T-helper 1 cell treated with Interleukin-12 subunit alpha and Interleukin-12 subunit beta and Interleukin-4 antibody, amounts not matched to agents 30 μg/mL and 1 μg/mL, for 36 hours (primary cell): ENCODE results near the gene SPATA20.

Source experiments
- H3K27ac Mint-ChIP-seq: one replicate; pipeline ENCODE4 v1.8.0; 2021; ENCODE audit warnings: mild to moderate bottlenecking, mixed read lengths
- H3K27me3 Mint-ChIP-seq: one replicate; pipeline ENCODE4 v1.8.0; 2021; ENCODE audit warnings: low read depth, mixed read lengths
- H3K36me3 Mint-ChIP-seq: one replicate; pipeline ENCODE4 v1.8.0; 2021; ENCODE audit warnings: low read depth, mixed read lengths
- H3K4me1 Mint-ChIP-seq: one replicate; pipeline ENCODE4 v1.8.0; 2021; ENCODE audit warnings: low read depth, mixed read lengths
- H3K4me3 Mint-ChIP-seq: one replicate; pipeline ENCODE4 v1.8.0; 2021; ENCODE audit warnings: mild to moderate bottlenecking, moderate library complexity, mixed read lengths
- H3K9me3 Mint-ChIP-seq: one replicate; pipeline ENCODE4 v1.8.0; 2021; ENCODE audit warnings: mixed read lengths

The SPATA20 gene

DNA sequence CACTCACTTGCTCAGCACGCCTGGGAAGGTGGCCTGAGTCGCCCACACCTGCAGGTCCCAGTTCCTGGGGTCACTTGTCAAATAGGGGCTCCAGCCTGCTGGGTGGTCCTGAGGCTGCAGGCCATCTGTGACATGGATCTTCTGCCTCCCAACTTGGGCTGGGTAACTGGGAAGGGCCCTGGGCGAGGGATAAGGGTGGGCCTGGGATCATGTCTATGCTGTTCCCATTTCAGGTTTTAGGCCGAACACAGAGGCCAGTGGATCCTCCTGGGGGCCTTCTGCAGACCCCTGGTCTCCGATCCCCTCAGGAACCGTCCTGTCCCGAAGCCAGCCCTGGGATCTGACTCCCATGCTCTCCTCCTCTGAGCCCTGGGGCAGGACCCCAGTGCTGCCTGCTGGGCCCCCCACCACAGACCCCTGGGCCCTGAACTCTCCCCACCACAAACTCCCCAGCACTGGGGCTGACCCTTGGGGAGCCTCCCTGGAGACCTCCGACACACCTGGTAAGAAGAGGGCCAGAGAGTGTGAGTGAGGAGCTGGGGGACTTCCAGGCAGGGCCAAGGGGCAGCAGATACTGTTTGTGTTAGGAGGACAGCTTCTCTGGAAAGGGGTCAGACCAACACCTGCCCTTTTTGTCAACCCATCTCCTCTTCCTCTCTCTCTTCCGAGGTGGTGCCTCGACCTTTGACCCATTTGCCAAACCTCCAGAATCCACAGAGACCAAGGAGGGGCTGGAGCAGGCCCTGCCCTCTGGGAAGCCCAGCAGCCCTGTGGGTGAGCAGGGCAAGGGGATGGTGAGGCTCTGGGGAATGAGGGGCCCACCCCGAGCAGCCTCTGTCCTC lies 6.2 kb upstream of the SPATA20 start:
- peaks cover 9% of the 10 kb centered on the region for H3K4me1 Mint-ChIP-seq

GRCh38 chr17:50541402-50541715 lies 5.6 kb upstream of the SPATA20 start:
- Mint-ChIP-seq H3K27ac (no peak overlapping the region), H3K4me1 (peaks cover 11% of the 10 kb centered on the region)

More for the DNA sequence above, 6.2 kb upstream of the SPATA20 start:
- peaks cover 17% of the 10 kb centered on the region for H3K27me3 Mint-ChIP-seq
- H3K27ac Mint-ChIP-seq: no peak overlapping the region
- no peaks in the 10 kb centered on the region for H3K36me3 Mint-ChIP-seq
- no peaks in the 10 kb centered on the region for H3K9me3 Mint-ChIP-seq
- no peak overlapping the region for H3K4me3 Mint-ChIP-seq

GRCh38 chr17:50541716-50542688 lies 5.0 kb upstream of the SPATA20 start:
- peaks cover 21% of the 10 kb centered on the region for H3K27me3 Mint-ChIP-seq
- H3K36me3 Mint-ChIP-seq: no peaks in the 10 kb centered on the region
- peak overlapping the region; percentile 85 for H3K4me3 Mint-ChIP-seq
- H3K4me1 Mint-ChIP-seq: peaks cover 15% of the 10 kb centered on the region
- no peaks in the 10 kb centered on the region for H3K9me3 Mint-ChIP-seq
- peak overlapping the region; percentile 49 for H3K27ac Mint-ChIP-seq

More at GRCh38 chr17:50541402-50541715, 5.6 kb upstream of the SPATA20 start:
- Mint-ChIP-seq H3K4me3 (peak overlapping the region; percentile 85), H3K36me3 (no peaks in the 10 kb centered on the region), H3K27me3 (peaks cover 20% of the 10 kb centered on the region), H3K9me3 (no peaks in the 10 kb centered on the region)

DNA sequence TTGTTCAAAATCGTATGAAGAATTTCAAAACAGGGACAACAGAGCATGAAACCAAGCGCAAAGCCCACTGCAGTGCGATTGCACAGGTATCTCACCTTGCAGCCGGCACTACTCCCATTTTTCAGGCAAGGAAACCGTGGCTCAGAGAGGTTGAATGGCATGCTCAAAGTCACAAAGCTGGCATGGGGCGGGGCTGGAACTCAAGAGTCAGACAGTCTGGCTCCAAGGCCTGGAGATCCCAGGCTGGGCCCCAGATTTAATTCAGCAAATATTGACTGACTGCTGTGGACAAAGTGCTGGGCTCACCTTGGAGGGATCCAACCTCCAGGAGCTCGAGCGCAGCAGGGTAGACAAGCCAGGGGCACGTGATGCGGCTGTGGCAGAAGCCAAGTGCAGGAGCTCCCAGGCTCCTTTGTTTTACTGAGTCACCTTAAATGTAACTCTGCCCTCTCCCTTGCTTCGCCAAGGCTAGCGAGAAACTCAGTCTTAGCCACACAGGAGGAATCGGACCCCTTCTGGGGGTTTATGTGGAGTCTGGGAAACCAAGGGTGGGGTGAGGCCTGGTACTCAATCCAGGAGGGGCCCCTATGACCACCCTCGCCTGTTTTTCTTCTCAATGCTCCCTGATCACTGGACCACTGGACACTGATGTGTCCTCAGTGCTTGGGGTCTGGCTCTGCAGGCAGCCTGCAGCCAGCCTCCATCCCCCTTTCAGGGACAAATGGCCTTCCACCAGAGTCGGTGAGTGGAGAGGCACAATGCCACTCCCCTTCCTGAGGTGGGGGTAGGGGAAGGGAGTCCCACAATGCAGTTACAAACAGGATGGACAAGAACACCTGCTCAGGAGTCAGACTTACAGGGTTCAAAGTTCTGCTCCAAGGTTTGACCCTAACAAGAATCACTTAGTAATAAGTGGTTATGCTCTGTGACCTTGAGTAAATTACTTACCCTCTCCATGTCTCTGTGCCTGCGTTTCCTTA lies 3.9 kb upstream of the SPATA20 start:
- Mint-ChIP-seq H3K27me3 (peaks cover 21% of the 10 kb centered on the region), H3K36me3 (no peaks in the 10 kb centered on the region), H3K4me1 (peaks cover 15% of the 10 kb centered on the region)

GRCh38 chr17:50544516-50544915 lies 2.5 kb upstream of the SPATA20 start:
- no peak overlapping the region for H3K27ac Mint-ChIP-seq
- H3K4me1 Mint-ChIP-seq: peaks cover 15% of the 10 kb centered on the region
- H3K27me3 Mint-ChIP-seq: peaks cover 21% of the 10 kb centered on the region
- peak overlapping the region; percentile 1 for H3K4me3 Mint-ChIP-seq
- no peaks in the 10 kb centered on the region for H3K36me3 Mint-ChIP-seq
- H3K9me3 Mint-ChIP-seq: no peaks in the 10 kb centered on the region

More for the DNA sequence above, 3.9 kb upstream of the SPATA20 start:
- no peak overlapping the region for H3K27ac Mint-ChIP-seq
- H3K9me3 Mint-ChIP-seq: no peaks in the 10 kb centered on the region
- H3K4me3 Mint-ChIP-seq: peak overlapping the region; percentile 85

- peaks cover 15% of the 10 kb centered on the region for H3K4me1 Mint-ChIP-seq
- H3K4me3 Mint-ChIP-seq: no peak overlapping the region
- no peaks in the 10 kb centered on the region for H3K36me3 Mint-ChIP-seq
- H3K27me3 Mint-ChIP-seq: peaks cover 21% of the 10 kb centered on the region
- H3K27ac Mint-ChIP-seq: no peak overlapping the region
- no peaks in the 10 kb centered on the region for H3K9me3 Mint-ChIP-seq
These were observed 1.7 kb upstream of the SPATA20 start for GRCh38 chr17:50545311-50545710.

GRCh38 chr17:50546701-50547034 lies 306 bp upstream of the SPATA20 start:
- H3K4me3 Mint-ChIP-seq: peak overlapping the region; percentile 67
- H3K9me3 Mint-ChIP-seq: no peaks in the 10 kb centered on the region
- peaks cover 21% of the 10 kb centered on the region for H3K27me3 Mint-ChIP-seq
- H3K27ac Mint-ChIP-seq: peak overlapping the region; percentile 11
- peaks cover 14% of the 10 kb centered on the region for H3K4me1 Mint-ChIP-seq
- H3K36me3 Mint-ChIP-seq: no peaks in the 10 kb centered on the region

- Mint-ChIP-seq H3K27ac (no peak overlapping the region), H3K4me1 (peaks cover 6% of the 10 kb centered on the region), H3K4me3 (peak overlapping the region; percentile 76), H3K9me3 (no peaks in the 10 kb centered on the region), H3K36me3 (no peaks in the 10 kb centered on the region), H3K27me3 (peaks cover 21% of the 10 kb centered on the region)
These were observed 736 bp downstream of the SPATA20 start for GRCh38 chr17:50547736-50548083.

DNA sequence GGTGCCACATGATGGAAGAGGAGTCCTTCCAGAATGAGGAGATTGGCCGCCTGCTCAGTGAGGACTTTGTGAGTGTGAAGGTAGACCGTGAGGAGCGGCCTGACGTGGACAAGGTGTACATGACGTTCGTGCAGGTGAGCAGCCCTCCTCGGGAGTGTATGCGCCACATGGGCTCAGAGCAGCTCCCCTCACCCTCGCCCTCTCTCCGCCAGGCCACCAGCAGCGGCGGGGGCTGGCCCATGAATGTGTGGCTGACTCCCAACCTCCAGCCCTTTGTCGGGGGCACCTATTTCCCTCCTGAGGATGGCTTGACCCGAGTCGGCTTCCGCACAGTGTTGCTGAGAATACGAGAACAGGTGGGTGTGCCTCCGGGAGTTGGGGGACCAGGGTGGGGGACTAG lies 1.9 kb downstream of the SPATA20 start:
- Mint-ChIP-seq H3K4me3 (peak overlapping the region; percentile 9), H3K27me3 (peaks cover 21% of the 10 kb centered on the region), H3K36me3 (no peaks in the 10 kb centered on the region), H3K27ac (no peak overlapping the region), H3K4me1 (peaks cover 6% of the 10 kb centered on the region), H3K9me3 (no peaks in the 10 kb centered on the region)

- no peak overlapping the region for H3K27ac Mint-ChIP-seq
- peaks cover 16% of the 10 kb centered on the region for H3K27me3 Mint-ChIP-seq
- no peak overlapping the region for H3K4me3 Mint-ChIP-seq
- H3K36me3 Mint-ChIP-seq: no peaks in the 10 kb centered on the region
- H3K4me1 Mint-ChIP-seq: peaks cover 6% of the 10 kb centered on the region
- H3K9me3 Mint-ChIP-seq: no peaks in the 10 kb centered on the region
These were observed 2.4 kb downstream of the SPATA20 start for GRCh38 chr17:50549256-50549941.

- Mint-ChIP-seq H3K4me3 (no peak overlapping the region), H3K9me3 (no peaks in the 10 kb centered on the region), H3K27ac (no peak overlapping the region), H3K36me3 (no peaks in the 10 kb centered on the region), H3K4me1 (peaks cover 6% of the 10 kb centered on the region), H3K27me3 (peaks cover 11% of the 10 kb centered on the region)
These were observed 3.0 kb downstream of the SPATA20 start for GRCh38 chr17:50549969-50550368.

GRCh38 chr17:50550661-50551432 lies 3.9 kb downstream of the SPATA20 start:
- no peak overlapping the region for H3K4me3 Mint-ChIP-seq
- H3K4me1 Mint-ChIP-seq: peaks cover 6% of the 10 kb centered on the region
- H3K9me3 Mint-ChIP-seq: no peaks in the 10 kb centered on the region
- peaks cover 4% of the 10 kb centered on the region for H3K27me3 Mint-ChIP-seq
- no peak overlapping the region for H3K27ac Mint-ChIP-seq
- no peaks in the 10 kb centered on the region for H3K36me3 Mint-ChIP-seq

DNA sequence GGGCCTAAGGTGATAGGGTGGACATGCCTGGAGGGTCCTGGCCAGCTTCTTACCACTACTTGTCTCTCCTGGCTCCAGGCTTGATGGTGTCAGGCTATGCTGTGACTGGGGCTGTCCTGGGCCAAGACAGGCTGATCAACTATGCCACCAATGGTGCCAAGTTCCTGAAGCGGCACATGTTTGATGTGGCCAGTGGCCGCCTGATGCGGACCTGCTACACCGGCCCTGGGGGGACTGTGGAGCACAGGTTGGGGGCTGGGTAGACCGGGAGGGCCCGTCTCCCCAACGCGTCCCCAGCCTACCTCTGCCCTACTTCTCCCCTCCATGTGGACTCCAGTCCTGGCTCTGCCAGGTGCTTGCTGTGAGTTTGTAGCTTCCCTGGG lies 4.5 kb downstream of the SPATA20 start:
- Mint-ChIP-seq H3K27ac (no peak overlapping the region), H3K4me1 (peaks cover 4% of the 10 kb centered on the region), H3K4me3 (no peak overlapping the region), H3K9me3 (no peaks in the 10 kb centered on the region), H3K27me3 (peaks cover under 1% of the 10 kb centered on the region), H3K36me3 (no peaks in the 10 kb centered on the region)
